ENCODE measurements around the gene ARHGDIA. TPM values are rescaled to one million over a fixed set of nuclear protein-coding genes. Genes with fewer than 3 reads are reported as not detected.
A peak's percentile ranks its signal among the peaks of the same experiment; 100 is the strongest.

The ARHGDIA gene
- total RNA-seq, 1 experiment from 2014 or later: 247 TPM

- TF ChIP-seq ARID4B (CRISPR knock-in tag; IDR thresholded peaks at IDR 0.05; ENCODE audit: borderline replicate concordance) (no peak), MYBL2 (CRISPR knock-in tag; IDR thresholded peaks at IDR 0.05) (no peak), SOX15 (CRISPR knock-in tag; IDR thresholded peaks at IDR 0.05) (no peak)
These were observed 31.8 kb downstream of the ARHGDIA start (continued) for GRCh38 chr17:81839301-81839700.

GRCh38 chr17:81838753-81839255, 32.3 kb downstream of the ARHGDIA start:
- TF ChIP-seq ELF4 (CRISPR knock-in tag; IDR thresholded peaks at IDR 0.05; ENCODE audit: low read depth): no peak
- no peak for TF ChIP-seq FOXP1 (CRISPR knock-in tag; IDR thresholded peaks at IDR 0.05; ENCODE audit: borderline replicate concordance)
- no peak for TF ChIP-seq ATF3 (CRISPR knock-in tag; conservative IDR thresholded peaks at IDR 0.05)
- TF ChIP-seq ZNF671 (CRISPR knock-in tag; IDR thresholded peaks at IDR 0.05): no peak
- TF ChIP-seq RELA (CRISPR knock-in tag; IDR thresholded peaks at IDR 0.05; ENCODE audit: borderline replicate concordance): no peak
- no peak for TF ChIP-seq PREB (CRISPR knock-in tag; IDR thresholded peaks at IDR 0.05; ENCODE audit: borderline replicate concordance)
- TF ChIP-seq MAX (CRISPR knock-in tag; IDR thresholded peaks at IDR 0.05): no peak
- no peak for TF ChIP-seq ZBTB43 (CRISPR knock-in tag; IDR thresholded peaks at IDR 0.05)
- TF ChIP-seq HMGXB4 (CRISPR knock-in tag; IDR thresholded peaks at IDR 0.05): no peak
- no peak for TF ChIP-seq GABPB1 (CRISPR knock-in tag; IDR thresholded peaks at IDR 0.05)
- TF ChIP-seq ZNF425 (CRISPR knock-in tag; conservative IDR thresholded peaks at IDR 0.05): no peak
- TF ChIP-seq AR (CRISPR knock-in tag; IDR thresholded peaks at IDR 0.05): no peak
- no peak for DNase-seq (ENCODE audit: low spot score)
- no peaks in the 10 kb centered on the region for H3K27me3 Mint-ChIP-seq (ENCODE audit: low read depth)
- ChIA-PET CTCF (interaction anchor here (1.3 kb wide), 2 partner anchors 17 to 157 kb away, joined by 3 read pairs; no protein-coding TSS in a partner anchor), POLR2A (interaction anchor here (0.6 kb wide), 1 partner anchor 8 kb away, joined by 3 read pairs; no protein-coding TSS in a partner anchor)
- H3K27ac Mint-ChIP-seq: peak overlapping the region; percentile 32; the same call in 1 of the 2 replicates
- H3K36me3 Mint-ChIP-seq: peaks cover 4% of the 10 kb centered on the region
- no peaks in the 10 kb centered on the region for H3K4me1 Mint-ChIP-seq
- no peak for ATAC-seq
- H3K9me3 Mint-ChIP-seq: no peaks in the 10 kb centered on the region
- no peak overlapping the region for H3K4me3 Mint-ChIP-seq
